H1 (cell line): Measurements from ENCODE around the gene TMEM145. TPM values are rescaled to one million over a fixed set of nuclear protein-coding genes. Genes with fewer than 3 reads are reported as not detected.

Source experiments
- EP300 ChIP-seq, 2 experiments: IDR thresholded peaks; 1 replicate in 1 of 2; 2 replicates in 1 of 2; pipeline ENCODE4 v1.6.1; 2011 to 2012; ENCODE audit warnings: low read depth in 2 of 2, low read length in 2 of 2, mild to moderate bottlenecking in 2 of 2, borderline replicate concordance in 1 of 2, inconsistent platforms in 1 of 2, moderate library complexity in 1 of 2
- JUND ChIP-seq: IDR thresholded peaks from 2 replicates; pipeline ENCODE4 v1.6.1; 2011; ENCODE audit warnings: mild to moderate bottlenecking, improper control_type of control experiment, low read length
- KDM1A ChIP-seq: fragments of 200-600, 300-600 bp; sonication (generic); IDR thresholded peaks from 2 replicates; pipeline ENCODE4 v1.7.1; 2016; ENCODE audit warnings: mild to moderate bottlenecking, low read length, borderline replicate concordance
- MAFK ChIP-seq: IDR thresholded peaks from 2 replicates; pipeline ENCODE4 v1.6.1; 2012; ENCODE audit warnings: low read depth, mild to moderate bottlenecking, improper control_type of control experiment, low read length
- NRF1 ChIP-seq: IDR thresholded peaks from 2 replicates; pipeline ENCODE4 v1.6.1; 2011; ENCODE audit warnings: mild to moderate bottlenecking, low read depth, low read length, improper control_type of control experiment
- RAD21 ChIP-seq, 2 experiments: IDR thresholded peaks in 1 of 2; conservative IDR thresholded peaks in 1 of 2; 2 replicates each; pipeline ENCODE4 v1.6.1; 2011; ENCODE audit warnings: low read depth in 2 of 2, low read length in 2 of 2, improper control_type of control experiment in 1 of 2, inconsistent platforms in 1 of 2, mild to moderate bottlenecking in 1 of 2, moderate library complexity in 1 of 2
- TBP ChIP-seq: IDR thresholded peaks from 2 replicates; pipeline ENCODE4 v1.6.1; 2011; ENCODE audit warnings: low read depth, low read length, improper control_type of control experiment
- polyA plus RNA-seq, 7 experiments: library from polyadenylated mRNA; depleted of rRNA in 3 of 7; stranded (reverse) in 5 of 7; unstranded in 2 of 7; fragments of >200 nt in 5 of 7; fragments of 200-250 nt in 2 of 7; gene quantifications; 1 replicate in 5 of 7; 2 replicates in 1 of 7; 4 replicates in 1 of 7; pipeline versions ENCODE4 v1.2.1 to v1.2.3, GENCODE V29; 2011 to 2013; ENCODE audit warnings: missing spikeins in 2 of 7, mixed read lengths in 2 of 7
- total RNA-seq: library from RNA; stranded (reverse); fragmentation: NEBNext Ultra II Directional; extraction: Animal tissue kit (Norgen Biotek cat#: 25700); gene quantifications from 2 replicates; pipeline ENCODE4 v1.2.1, GENCODE V29; 2021

TMEM145 gene
- total and polyA plus RNA-seq, 2 of the 8 experiments (the other 6 are each of a cell fraction or from before 2014, with no cell fraction given) = 2.3 to 4.7 TPM

DNA sequence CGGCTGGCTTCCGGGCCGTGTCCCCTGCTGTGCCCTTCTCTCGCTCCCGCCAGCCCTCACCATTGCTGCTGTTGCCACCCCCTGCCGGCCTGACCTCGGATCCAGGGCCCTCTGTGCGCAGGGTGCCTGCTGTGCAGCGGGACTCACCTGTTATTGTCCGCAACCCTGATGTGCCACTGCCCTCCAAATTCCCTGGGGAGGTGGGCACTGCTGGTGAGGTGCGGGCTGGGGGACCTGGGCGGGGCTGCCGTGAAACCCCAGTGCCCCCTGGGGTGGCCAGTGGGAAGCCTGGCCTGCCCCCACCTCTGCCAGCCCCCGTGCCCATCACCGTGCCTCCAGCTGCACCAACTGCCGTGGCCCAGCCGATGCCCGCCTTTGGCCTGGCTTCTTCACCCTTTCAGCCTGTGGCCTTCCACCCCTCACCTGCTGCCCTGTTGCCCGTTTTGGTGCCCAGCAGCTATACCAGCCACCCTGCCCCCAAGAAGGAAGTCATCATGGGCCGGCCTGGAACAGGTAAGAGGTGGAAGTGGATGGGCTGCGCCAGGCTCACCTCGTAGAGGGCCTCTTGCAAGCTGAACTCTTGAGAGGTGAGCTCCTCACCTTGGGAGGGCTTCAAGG, 38.9 kb upstream of the TMEM145 start (continued):
- TF ChIP-seq EP300 (IDR thresholded peaks at IDR 0.05; ENCODE audit: borderline replicate concordance in 1 of 2, low read depth in 2 of 2, low read length in 2 of 2) (no peak), RAD21 (IDR thresholded peaks at IDR 0.05 in 1 of 2, conservative IDR thresholded peaks at IDR 0.05 in 1 of 2; ENCODE audit: low read depth in 2 of 2, low read length in 2 of 2) (no peak), MAFK (no peak), KDM1A (no peak), NRF1 (no peak), JUND (no peak), TBP (no peak)
- TF ChIP-seq, all 59 proteins: peak for 0
